GM18498 (cell line): ENCODE results near the gene SLC52A1.
A peak's percentile ranks its signal among the peaks of the same experiment; 100 is the strongest.
"Not testable (repeated sequence)": the region's sequence is repeated elsewhere in the genome, so short reads cannot be mapped to it uniquely, and the experiment has no call there.

Experiments used
- ATAC-seq: cut with Tn5 transposase; IDR thresholded peaks from one replicate; pipeline ENCODE4 v1.9.1; 2021; ENCODE audit warnings: mild to moderate bottlenecking, moderate library complexity; ENCODE audit not compliant: unreplicated experiment

SLC52A1 gene

DNA sequence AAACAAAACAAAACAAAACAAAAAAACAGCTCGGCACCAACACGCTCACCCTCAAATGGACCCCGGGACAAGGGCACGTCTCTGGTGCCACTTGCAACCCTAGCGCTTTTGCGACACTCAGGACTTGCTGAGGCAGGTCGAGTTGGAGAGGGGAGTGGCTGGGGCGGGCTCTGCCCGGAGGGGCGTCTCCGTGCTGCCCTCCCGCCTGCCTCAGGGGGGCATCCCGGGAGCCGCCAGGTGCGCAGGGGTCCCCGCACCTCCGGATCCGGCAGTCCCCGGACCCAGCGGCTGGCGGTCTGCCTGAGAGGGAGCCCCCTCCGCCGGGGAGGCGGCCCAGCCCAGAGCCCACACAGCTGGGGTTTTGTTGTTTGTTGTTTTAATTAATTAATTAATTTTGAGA lies at the start of gene SLC52A1:
TSS of gene SLC52A1 (minus strand) at position 112 of the 400 bp plus-strand sequence. CDS start 820 bp downstream, outside the sequence.
- no peak for ATAC-seq

DNA sequence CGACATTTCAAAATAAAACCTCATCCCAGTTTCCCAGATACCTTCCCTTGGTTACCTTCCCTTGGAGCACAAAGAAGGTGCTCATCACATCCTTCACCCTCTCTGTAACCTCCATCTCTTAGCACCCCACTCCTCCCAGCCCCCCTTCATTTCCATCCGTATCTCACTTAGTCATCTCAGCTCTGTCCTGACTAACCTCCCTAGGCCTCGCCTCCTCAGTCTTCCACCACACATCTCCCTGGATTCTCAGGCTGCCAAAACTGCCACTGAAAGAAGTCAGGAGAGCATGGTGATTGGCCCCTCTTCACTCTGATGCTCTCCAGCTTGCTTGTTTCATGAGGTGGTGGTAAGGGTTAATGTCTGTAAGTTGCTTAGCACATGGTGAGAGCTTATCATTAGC lies 45.4 kb upstream of the SLC52A1 start:
- ATAC-seq, result no peak

DNA sequence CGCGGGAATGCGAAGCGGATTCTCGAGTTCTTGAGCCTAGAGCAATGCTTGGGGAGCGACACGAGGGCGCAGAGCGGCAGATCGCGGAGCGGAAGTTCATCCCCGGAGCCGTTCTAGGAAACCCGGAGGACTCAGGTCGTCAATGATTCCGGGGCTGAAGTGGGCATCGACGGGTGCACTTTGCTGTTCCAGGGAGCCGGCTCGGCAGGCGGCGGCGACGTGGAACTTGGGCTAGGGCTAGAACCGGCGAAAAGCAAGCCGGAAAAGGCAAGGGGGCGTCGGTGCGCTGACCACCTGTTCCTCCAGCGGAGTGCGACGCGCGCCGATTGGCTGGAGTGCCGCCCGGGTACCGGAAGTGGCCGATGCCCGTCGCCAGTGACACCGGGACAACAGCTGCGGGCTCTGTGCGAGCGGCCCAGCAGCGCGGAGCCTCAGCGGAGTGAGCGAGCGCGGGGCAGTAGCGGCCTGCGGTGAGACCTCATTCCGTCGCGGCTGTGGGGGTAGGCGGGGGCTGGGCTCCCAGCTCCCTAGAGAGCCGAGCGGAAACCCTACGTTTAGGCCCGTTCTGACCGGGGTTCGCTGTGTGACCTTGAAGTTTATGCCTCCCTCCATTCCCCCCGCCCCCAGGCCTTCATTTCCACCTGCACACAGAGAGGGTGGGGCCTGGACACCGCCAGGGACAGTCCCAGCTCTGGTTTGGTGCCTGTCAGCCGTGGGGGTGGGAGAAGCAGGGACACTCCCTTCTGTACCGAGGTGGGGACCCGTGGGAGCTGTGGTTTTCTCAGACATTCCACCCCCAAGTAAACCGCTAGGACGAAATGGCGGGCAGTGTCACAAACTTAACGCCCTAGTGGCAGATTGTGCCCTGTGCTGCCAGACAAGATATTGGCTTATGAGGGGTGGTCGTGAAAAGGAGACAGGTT lies 43.1 kb upstream of the SLC52A1 start, which contains the start of gene ZFP3:
TSS of gene ZFP3 (plus strand) at position 362 of the 923 bp plus-strand sequence. CDS start 13,038 bp downstream, outside the sequence.
- ATAC-seq, result peak; percentile 93

DNA sequence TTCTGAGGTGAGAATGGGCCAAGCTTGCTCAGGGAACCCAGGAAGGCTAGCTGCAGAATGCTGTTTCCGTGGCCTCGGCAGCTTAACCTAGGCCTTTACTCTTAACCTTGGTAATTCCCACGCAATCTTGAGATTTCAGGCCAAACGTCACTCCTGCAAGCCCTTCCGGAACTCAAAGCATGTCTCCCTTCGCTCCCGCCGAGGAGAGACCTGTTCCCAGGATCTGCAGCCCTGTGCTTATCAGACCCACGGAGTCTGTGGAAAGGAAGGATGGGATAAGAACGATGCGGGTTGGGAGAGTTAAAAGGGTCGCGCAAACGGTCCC lies 42.5 kb upstream of the SLC52A1 start:
- peak; percentile 11 for ATAC-seq

DNA sequence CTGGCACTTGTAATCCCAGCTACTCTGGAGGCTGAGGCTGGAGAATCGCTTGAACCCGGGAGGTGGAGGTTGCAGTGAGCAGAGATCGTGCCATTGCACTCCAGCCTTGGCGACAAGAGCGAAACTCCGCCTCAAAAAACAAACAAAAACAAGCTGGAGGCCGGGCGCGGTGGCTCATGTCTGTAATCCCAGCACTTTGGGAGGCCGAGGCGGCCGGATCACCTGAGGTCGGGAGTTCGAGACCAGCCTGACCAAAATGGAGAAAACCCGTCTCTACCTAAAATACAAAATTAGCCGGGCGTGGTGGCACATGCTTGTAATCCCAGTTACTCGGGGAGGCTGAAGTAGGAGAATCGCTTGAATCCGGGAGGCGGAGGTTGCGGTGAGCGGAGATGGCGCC lies 42.0 kb upstream of the SLC52A1 start:
- ATAC-seq, result not testable (repeated sequence)

DNA sequence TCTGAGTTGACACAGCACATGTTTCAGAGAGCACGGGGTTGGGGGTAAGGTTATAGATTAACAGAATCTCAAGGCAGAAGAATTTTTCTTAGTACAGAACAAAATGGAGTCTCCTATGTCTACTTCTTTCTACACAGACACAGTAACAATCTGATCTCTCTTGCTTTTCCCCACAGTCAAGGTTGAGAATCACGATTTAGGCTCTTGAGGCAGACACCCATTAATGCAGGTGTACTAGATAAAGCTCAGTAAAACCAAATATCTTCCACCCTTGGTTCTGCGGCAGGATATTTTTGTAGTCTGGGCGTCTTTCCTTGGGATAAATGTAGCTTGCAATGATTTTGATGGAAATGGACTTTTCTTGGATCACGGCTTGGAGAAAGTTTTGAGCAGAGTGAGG lies 40.2 kb upstream of the SLC52A1 start:
- not testable (repeated sequence) for ATAC-seq

DNA sequence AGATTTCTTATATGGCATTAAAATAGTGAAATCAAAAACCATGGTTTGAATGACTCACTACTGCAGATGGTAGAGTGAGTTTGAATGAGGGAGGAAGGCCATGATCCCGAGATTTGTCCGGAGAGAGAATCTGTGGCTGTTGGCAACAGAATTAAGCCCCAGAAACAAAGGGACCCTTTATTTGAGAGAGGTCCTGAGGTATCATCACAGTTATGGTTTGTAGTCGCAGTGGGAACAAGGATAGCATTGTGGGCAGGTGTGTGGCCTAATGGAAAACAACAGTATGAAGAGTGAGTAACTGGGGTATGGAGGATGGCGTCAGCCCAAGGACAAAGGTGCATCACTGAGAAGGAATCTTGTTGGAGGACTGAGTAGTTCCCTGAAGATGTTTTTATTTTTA lies 34.5 kb upstream of the SLC52A1 start:
- ATAC-seq, result no peak

DNA sequence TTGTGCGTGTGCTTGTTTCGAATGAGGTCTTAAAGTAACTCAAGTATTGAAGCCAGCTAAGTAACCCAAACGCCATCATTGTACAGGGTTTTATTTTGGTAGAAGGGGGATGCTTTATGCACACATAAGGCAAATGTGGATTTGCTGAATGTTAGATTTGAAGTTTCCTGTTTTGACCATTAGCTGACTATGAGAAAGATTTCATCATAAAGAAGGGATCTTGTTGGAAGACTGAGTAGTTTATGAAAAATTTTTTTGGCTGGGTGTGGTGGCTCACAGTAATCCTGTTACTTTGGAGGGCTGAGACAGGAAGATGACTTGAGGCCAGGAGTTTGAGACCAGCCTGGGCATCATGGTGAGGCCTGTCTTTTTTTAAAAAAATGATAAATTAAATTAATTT lies 33.0 kb upstream of the SLC52A1 start:
- ATAC-seq, result no peak

DNA sequence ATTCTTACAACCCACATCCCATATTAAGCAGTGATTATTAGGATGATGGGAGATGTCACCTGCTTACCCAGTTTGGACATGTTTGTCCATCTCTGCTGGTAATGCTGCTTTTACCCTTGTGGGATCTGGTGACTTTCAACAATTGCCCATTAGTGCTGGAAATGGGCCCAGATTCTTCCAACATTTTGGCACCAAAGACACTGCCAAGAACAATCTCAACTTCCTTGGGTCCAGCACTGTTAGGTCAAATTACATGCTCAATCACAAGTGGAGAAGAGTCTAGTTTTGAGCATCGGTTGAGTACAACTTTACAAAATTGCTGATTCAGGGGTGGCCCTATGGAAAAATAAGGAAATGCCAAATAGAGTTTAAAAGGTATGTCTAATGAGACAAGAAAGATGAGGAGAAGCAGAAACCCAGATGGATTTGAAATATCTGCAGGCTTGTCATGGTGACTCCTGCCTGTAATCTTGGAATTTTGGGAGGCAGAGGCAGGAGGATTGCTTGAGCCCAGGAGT lies 30.1 kb upstream of the SLC52A1 start:
- no peak for ATAC-seq

DNA sequence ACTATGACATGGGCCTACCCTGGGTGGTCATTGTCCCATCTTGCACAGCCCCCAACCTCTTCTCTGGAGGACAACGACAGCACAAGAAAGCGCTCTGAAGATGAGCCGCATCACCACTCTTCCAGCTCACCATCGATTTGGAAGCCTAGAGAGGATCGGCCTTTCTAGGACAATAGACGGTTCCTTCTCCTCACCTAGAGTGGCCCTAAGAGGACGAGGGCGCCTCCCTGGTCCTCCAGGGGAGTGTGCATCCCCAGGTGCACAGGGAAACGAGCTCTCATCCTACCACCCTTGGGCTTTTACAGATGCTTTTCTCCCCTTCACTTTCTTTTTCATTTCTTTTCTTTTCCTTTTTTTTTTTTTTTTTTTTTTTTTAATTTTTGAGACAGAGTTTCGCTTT lies 20.3 kb upstream of the SLC52A1 start:
- no peak for ATAC-seq

DNA sequence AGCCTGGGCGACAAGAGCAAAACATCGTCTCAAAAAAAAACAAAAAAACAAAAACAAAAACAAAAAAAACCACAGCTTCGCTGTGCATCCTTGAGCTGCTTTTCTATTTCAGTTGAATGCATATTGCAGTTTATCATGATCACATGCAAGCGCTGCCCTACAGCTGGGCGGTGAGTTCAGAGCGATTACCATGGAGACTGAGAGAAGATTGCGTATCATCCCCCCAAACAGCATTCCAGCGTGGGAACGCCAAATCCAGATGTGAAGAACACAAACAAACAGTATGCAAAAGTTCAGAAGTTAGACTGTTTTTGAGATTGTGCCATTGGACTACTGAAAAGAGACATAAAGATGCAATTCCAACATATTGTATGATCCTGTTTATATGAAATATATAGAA lies 15.1 kb upstream of the SLC52A1 start:
- ATAC-seq, result no peak

DNA sequence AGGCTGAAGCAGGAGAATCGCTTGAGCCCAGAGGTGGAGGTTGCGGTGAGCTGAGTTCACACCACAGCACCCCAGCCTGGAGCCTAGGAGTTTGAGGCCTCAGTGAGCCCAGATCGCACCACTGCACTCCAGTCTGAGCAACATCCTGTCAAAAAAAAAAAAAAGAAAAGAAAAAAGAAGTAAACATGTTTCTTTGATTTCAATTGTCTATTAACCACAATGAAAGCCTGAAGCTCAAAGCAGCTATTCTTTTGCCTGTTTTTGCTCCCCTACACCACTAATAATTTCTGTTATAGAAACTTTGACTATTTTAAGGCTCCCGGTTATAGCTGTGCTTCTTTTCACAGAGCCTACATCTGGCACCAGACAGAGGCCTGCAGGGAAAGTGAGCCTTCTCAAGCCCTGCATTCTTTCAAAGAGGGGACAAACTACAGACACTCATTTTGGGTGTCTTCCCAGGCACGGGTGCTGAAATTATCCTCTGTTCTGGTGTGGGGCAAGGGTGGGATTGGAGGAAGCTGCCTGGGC lies 14.2 kb upstream of the SLC52A1 start:
- no peak for ATAC-seq

DNA sequence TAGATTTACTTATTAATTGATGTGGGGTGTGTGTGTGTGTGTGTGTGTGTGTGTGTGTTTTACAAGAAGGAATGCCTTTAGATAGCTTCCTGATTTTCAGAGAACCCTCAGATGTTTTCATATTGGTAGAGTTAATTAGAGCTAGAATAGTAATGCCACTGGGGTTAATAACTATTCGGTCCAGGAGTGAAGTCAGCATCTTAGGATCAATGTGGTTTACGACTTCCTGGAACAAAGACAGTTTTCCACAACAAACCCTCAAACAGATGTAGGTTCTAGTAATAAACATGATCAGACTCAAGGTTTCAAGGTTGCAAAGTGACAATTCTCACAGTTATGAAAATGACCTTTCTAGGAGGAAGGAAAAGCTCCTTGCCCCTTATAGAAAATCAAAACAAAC lies 12.2 kb upstream of the SLC52A1 start:
- no peak for ATAC-seq

DNA sequence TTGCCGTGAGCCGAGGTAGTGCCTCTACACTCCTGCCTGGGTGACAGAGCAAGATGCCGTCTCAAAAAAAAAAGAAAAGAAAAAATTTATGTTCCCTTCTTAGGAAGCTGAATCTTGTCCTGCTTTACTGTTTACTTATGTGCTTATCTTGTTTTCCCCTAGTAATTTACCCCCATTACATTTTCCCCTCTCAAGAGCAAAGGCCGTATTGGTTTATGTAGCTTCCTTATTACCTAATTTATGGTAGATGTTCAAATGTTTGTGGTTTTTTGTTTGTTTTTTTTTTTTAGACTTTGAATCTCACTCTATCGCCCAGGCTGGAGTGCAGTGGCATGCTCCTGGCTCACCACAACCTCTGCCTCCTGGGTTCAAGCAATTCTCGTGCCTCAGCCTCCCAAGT lies 10.3 kb upstream of the SLC52A1 start:
- ATAC-seq, result no peak

DNA sequence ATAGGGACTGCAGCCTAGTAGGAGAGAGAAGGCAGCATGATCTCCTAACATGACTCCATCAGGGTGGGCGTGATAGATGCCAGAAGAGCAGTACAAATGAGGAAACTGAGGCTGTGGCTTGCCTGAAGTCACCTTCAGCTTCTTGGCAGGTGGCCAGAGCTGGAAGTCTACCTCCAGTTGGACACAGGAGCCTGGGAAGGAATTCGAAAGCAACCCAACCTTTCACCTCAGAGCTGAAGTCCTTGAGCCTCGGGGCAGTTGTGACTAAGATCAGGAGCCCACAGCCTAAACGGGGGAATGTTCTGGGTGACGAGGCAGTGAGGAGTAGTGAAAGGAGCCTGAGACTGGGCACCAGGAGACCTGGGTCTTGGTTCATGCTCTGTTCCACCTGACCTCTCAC lies 9.4 kb upstream of the SLC52A1 start:
- no peak for ATAC-seq

DNA sequence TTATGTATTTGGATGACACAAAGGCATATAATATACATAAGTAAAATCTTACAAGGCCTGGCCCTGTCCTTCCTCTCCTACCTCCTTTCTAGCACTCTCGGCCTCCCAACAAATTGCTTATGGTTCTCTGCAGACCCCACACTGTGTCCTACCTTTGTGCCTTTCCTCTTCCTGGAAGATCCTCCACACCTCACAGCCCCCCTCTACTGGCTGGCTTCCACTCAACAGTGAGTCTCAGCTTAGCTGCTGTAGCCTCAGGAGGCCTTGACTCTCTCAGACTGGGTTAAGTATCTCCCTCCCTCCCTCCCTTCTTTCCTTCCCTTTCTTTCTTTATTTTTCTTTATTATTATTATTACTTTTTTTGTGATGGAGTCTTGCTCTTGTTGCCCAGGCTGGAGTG lies 8.3 kb upstream of the SLC52A1 start:
- no peak for ATAC-seq

DNA sequence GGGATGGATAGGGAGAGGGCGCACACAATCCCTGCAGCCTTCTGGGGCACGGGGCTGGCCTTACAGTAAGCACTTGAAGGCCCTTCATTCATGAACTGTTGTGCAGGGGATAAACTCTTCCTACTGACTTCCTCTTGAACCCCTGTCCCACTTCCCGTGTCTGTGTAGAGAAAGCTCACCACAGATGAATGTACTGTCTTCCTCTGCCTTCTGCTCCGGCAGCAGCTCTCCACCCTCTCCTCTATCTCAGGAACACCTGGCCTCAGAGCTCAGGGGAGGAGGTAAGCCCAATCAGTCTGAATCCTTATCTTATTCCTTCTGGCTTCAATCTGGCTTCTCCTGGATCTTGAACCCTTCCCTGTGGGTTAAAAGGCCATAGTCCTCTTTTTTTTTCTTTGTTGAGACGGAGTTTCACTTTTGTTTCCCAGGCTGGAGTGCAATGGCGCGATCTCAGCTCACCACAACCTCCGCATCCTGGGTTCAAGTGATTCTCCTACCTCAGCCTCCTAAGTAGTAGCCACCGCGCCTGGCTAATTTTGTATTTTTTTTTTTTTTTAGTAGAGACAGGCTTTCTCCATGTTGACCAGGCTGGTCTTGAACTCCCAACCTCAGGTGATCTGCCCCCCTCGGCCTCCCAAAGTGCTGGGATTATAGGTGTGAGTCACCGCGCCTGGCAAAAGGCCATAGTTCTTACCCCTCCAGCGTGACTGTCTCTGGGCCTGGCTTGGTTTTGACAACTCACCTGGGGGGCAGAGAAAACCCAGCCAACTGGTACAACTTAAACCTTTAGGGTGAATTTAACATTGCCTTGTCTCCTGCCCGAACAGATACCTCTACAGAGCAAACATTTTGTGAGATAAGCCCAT lies 7.2 kb upstream of the SLC52A1 start:
- ATAC-seq, result no peak

DNA sequence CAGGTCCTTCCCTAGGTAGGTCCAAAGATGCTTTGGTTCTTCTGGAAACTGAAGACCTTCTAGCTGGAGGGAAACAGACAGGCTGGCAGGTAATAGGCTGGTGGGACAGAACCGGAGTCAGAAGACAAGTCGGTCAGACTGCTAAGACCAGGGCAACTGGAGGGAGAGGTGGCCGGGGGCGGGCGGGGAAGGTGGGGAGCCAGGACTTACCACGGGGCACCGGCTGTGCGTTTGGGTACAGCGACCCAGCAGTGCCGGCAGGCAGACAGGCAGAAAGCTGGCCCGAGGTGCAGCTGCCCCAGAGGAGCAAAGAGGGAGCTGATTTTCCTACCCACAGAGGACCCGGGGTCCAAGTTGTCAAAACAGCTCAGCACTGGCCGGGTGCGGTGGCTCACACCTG lies 575 bp downstream of the SLC52A1 start:
- ATAC-seq, result no peak

DNA sequence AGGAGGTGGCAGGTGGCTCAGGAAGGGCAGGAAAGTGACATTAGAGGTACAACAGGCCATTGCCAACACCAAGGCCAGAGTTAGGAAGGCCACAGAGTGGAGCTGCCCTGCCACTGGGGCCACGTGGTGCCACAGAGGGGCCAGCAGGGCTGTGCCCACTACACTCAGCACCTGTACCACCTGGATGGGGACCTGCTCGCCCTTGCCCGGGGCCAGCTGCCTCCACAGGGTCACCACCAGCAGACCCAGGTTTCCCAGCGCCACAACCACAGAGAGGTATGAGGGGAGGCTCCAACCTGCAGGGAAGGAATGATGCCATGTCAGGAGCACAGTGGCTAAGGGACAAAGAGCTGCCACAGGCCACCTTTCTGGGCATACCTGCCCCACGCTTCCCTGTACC lies 1.2 kb downstream of the SLC52A1 start:
- ATAC-seq, result no peak

DNA sequence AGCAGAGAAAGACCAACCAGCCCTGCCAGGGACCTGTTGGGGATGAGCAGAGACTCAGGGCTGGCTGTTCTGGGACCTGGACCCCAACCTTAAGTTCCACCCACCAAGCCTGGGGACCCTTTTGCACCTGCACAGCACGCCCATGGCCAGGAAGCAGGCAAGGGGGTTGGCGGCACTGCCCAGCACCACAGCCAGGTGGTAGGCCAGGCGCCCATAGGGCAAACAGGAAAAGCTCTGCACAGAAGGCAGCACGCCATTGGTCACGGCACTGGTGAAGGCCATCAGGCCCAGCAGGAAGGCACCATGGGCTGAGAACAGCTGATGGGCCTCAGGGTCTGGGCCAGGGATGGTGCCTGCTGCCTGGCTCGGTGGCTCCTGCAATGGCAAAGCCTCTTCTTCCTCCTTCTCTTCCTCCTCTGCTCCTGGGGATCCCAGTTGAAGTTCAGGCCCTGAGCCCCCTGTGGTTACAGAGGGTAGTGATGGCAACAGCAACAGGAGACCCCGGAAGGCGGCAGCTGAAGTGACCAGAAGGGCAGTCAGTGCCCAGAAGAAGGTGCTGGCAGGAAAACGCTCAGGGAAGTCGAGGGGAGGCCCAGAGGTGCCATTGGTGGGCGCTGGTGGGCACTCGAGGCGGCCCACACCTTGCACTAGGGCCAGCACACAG lies 1.7 kb downstream of the SLC52A1 start:
- no peak for ATAC-seq

DNA sequence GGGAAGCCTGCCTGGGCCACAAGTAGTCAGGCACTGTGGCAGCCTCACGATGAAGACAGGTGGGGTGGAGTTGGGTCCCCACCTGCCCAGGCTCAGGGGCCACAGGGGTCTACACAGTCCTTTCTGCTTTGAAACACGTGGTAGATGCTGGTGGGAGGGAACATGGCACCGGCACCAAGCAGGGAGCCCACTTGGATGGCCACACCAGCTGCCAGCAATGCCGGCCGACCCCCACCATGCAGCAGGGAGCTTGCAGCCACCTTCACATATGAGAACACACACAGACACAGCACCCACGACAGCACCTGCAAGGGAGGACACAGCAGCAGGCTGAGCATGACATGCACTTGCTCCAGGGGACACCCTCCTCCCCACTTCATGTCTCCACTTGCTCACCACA lies 2.4 kb downstream of the SLC52A1 start:
- ATAC-seq, result no peak
